ENCODE data around the gene PPP4C.

Gene PPP4C

DNA sequence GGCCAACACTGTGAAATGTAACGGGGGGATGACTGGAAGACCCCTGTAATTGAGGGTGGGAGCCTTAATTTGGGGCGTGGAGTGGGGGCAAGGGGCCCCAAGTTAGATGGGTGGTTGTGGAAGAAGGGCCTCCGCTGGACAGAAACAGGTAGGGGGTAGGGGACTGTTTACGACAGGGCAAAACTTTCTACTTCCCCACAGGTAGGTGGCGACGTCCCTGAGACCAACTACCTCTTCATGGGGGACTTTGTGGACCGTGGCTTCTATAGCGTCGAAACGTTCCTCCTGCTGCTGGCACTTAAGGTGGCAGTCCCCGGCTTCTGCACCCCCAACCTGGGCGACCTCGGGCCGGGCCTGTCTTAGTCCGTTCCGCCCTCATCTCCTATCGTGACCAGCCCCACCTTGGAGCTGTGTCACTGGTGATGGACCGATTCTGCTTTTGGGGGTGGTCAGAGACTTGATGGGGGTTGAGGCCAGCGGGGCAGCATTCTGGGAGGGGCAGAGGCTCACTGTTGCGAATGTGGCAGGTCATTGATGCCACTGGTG, 6.8 kb downstream of the PPP4C start:
- no peak for DNase-seq (ENCODE audit: low read depth in 2 of 2)

DNA sequence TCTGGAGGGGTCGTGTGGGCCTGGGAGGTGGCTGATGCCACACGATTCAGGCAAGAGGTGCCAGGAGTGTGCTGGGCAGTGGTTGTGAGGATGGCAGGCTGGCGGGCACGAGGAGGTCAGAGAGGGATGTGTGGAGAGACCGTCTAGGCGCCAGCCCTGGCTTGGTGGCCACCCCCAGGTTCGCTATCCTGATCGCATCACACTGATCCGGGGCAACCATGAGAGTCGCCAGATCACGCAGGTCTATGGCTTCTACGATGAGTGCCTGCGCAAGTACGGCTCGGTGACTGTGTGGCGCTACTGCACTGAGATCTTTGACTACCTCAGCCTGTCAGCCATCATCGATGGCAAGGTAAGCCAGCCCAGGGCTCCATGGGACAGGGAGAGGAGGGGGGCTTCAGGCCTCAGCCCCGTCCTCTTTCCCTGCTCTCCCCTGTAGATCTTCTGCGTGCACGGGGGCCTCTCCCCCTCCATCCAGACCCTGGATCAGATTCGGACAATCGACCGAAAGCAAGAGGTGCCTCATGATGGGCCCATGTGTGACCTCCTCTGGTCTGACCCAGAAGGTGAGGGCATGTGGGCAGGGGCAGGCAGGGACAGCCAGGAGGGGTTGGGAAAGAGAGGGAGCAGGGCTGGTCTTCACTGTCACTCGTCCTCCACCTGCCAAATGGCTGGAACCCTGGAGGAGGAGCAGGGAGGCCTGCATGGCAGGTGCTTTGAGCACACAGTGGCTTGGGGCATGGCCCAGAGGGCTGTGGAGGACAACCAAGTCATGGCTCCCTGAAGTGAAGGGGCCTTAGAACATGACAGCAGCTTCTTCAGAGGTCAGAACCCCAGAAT, 7.6 kb downstream of the PPP4C start:
- no peak for DNase-seq (ENCODE audit: low read depth in 2 of 2)

DNA sequence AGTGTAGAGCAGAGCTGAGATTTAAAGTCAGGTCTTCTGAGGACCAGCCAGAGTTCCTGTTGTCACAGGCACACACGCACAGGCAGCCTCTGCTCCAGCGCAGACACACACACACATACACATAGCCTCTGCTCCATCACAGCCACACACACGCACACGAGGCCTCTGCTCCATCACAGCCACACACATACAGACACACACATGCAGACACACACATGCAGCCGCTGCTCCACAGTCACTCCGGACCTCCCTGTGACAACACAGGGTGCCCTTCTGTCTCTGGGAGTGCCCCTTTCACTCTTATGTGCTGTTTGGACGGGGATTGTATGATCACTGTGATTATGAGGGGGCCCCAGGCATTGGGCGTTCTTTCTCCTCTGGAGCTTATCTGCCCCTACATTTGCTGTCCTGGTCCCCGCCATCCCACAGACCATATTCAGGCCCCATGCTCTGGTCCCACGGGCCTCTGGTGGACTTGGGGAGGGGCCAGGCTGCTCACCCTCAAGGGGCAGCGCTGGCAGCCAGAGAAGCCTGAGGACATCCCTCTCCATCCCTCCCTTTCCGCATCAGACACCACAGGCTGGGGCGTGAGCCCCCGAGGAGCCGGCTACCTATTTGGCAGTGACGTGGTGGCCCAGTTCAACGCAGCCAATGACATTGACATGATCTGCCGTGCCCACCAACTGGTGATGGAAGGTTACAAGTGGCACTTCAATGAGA, 8.5 kb downstream of the PPP4C start:
- no peak for DNase-seq (ENCODE audit: low read depth in 2 of 2)

DNA sequence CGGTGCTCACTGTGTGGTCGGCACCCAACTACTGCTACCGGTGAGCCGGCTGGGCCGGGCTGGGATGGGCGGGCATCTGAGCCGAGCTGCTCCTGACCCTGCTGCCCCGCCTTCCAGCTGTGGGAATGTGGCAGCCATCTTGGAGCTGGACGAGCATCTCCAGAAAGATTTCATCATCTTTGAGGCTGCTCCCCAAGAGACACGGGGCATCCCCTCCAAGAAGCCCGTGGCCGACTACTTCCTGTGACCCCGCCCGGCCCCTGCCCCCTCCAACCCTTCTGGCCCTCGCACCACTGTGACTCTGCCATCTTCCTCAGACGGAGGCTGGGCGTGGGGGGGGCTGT, 9.0 kb downstream of the PPP4C start:
- no peak for DNase-seq (ENCODE audit: low read depth in 2 of 2)

DNA sequence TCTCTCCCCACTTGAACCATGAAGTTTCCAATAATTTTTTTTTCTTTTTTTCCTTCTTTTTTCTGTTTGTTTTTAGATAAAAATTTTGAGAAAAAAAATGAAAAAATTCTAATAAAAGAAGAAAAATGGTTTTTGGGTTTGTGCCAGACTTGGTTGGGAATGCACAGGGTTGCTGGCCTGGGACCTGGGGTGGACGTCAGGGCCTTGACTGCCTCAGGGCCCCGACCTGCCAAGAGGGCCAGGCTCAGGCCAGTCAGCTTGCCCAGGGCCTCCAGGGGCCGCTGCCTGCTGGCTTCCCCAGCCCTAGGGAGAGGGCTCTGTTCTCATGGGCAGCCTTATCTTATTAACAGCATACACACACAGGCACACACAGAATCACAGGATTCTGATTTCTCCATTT, 9.5 kb downstream of the PPP4C start:
- DNase-seq (ENCODE audit: low read depth in 2 of 2): no peak

DNA sequence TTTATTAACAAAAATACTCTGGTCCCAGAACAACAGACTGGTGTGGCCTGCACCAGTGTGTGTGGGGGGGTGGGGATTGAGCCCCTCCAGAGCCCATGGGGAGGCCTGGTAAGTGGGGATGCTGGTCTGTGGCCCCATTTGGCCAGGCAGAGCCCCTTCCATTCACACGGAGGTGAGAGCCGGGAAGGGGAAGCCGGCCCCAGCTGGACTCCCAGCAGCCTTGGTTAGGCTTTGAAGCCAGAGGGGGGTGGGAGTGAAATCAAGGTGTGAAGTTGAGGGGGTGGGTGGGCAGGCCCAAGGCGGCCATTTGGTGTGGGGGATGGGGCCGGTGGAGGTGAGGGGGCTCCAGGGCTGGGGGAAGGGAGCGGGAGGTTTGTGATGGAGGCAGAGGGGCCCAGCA, 10.0 kb downstream of the PPP4C start:
- DNase-seq (ENCODE audit: low read depth in 2 of 2): no peak

DNA sequence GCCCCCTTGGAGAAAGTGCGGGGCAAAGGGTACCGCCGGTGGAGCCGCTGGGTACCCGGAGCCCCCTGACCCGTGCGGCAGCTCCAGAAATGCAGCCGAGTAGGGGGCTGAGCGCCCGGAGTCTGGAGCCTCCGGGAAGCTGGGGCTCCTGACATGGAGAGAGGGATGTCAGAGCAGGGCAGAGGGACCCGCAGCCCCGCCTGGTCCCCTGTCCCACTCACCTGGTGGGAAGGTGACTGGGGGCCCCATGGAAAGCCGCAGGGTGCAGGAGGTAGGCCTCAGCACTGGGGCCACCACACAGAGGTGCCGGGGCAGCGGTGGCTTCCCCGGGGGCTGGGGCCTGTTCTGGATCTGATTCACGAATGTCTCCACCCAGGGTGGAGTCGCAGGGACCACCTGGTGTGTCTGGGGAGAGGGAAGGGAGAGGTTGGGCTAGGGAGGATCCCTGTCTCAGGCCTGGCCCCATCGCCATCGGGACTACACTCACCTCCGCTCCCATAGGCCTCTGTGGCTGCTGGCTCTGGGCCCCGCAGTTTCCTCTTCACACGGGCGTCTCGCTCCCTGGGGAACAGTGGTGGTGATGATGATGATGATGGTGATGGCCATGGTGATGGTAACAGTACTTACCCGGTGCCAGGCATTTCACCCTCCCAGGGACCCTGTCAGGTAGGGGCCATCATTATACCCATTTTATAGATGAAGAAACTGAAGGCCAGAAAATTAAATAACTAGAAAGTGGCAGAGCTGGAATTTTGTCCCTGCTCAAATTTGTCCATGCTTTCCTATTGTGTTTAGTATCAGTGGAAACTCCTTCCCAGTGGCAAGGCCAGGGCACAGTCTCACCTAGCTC, 10.7 kb downstream of the PPP4C start:
- DNase-seq (ENCODE audit: low read depth in 2 of 2): no peak

DNA sequence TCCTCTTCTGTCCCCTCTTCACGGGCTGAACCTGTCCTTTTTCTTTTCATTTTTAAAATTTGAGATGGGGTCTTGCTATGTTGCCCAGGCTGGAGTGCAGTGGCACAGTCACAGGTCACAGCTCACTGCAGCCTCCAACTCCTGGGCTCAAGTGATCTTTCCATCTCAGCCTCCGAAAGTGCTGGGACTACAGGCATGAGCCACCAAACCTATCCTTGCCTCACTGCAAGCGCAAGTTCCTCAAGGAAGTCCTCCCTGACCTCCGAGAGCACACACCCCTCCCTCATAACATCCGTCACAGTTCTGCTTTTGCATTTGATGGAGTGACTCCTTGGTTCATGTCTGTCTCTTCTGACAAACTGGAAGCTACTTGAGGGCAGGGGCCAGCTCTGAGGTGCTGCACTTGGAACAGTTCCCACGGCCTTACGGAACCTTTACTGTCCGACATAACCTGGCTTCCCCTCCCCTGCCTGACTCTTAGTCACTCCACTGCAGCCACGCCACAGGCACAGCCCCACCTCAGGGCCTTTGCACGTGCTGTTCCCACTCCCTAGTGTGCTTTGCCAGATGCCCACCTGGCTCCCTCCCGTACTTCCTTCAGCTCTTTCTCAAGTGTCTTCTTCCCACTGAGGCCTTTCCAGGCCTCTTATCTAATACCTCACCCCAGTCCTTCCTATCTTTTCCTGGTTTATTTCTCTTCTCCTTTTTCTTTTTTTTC, 11.5 kb downstream of the PPP4C start:
- no peak for DNase-seq (ENCODE audit: low read depth in 2 of 2)

DNA sequence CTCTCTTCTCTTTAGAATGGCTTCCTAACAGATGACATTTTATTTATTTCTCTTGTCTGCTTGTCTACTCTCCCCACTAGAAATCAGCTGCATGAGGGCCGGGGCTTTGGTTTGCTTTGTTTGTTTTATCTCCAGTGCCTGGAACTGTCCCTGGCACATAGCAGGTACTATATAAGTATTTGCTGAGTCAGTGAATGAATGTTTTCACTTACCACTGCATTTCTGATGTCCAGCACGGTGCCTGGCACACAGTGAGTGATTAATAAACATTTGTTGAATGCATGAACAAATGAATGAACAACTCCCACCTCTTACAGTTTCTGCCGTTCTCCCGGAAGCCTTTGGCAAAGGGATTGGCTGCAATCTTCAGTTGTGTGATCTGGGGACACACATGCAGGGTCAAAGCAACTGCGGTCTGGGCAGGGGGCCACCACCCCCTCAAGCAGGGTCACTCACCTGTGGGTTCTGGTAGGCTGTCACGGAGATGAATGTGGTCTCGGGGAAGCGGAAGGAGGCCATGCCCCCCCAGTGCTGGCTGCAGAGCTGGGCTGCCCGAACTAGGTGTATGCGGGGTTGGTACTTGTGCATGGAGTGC, 12.5 kb downstream of the PPP4C start:
- no peak for DNase-seq (ENCODE audit: low read depth in 2 of 2)

DNA sequence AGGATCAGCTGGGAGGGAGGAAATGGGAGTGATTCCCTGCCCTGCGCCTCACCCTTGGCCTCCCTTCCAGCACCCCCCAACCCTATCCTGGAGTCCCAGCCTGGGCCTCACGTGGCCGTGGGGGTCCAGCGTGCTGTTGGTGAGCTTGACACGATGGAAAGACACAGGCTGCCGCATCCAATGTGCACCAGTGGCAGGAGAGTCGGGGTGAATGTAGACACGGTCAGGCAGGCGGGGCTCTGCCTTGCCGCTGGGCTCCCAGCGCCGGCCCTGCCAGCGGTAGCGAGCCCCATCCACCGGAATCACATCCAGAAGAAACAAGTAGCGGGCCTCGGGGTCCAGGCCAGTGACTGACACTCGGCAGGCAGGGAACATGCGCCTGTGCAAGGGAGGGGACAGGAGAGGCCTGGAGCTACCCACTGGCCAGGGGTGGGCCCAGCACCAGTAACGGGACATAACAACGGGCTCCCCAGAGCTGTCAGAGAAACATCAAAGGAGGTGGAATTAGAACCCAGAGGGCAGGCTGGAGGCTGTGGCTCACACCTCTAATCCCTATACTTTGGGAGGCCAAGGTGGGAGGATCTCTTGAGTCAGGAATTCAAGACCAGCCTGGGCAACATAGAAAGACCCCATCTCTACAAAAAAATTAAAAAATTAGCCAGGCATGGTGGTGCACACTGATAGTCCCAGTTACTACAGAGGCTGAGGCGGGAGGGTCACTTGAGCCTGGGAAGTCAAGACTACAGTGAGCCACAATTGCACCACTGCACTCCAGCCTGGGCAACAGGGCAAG, 13.2 kb downstream of the PPP4C start:
- no peak for DNase-seq (ENCODE audit: low read depth in 2 of 2)

DNA sequence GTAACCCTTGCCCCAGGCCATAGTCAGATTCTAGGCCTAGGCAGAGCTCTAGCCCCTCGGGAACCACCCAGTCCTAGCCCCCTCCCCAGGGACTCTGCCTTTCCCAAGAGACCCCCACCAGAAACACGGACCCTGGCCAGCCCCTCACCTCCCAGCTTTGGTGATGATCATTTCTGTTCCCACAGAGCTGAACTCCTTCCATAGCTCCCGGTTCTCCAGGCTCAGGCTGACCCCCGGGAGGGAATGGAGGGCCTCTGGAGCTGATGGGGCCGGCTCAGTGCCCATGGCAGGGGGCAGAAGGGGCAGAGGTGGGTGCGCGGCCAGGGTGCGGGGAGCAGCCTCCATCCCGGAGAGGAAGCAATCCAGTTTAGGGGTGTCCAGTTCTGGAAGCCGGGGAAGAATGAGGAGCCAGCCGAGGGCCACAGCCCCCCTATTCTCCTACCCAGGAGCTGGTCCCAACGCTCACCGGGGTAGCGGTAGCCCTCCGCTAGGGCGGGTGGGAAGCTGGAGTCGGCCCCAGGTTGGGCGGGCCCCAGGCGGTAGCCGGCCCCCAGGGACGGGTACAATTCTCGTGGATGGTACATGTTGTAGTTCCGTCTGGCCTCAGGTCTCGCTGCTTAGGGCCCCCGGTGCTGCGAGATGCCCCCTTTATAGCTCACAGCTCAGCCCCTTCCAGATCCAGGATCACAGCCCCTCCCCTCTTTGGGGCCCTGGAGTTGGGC, 15.0 kb downstream of the PPP4C start:
- no peak for DNase-seq (ENCODE audit: low read depth in 2 of 2)

DNA sequence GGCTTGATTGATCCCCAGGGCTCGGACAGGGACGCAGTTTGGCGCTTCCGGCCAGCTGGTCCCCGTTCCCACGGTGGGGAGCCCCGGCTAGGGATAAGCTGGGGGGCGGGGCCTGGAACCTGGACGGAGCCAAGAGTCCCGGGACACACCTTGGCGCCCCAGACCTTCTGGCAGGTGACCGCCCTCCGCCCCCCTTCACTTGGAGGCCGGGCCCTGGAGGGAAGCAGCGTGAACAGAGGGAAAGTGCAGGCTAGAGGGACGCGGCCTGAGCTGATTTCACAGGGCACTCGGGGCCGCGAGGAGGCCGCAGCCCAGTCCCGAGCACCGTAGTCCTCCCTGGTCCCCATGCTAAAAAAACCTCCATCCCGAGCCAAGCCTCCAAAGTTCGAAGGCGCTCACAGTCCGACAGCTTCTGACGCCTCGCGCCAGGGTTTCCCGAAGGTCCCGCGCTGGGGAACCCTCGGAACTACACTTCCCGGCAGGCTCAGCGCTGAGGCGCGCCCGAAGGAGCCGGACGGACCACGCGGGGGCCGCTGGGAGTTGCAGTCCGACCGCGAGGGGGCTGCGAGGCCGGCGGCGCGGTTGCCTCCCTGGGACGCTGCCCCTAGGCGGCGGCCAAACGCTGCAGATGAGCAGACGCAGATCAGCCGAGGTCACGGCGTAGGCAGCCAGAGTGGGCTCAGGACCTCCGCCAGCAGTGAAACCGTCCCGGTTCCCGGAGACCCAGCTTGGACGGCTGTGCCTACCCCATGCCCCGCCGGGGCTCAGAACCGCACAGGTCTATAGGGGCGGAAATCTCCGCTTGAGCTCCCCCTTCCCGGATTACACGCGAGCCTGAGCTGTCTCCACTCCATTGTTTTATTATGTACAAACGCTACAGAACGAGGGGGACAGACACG, 15.9 kb downstream of the PPP4C start, which contains the start of gene TBX6:
TSS of gene TBX6 (minus strand) at position 451 of the 899 bp plus-strand sequence. CDS start 731 bp downstream, outside the sequence.
- DNase-seq (ENCODE audit: low read depth in 2 of 2): peak; percentile 73 to 74

DNA sequence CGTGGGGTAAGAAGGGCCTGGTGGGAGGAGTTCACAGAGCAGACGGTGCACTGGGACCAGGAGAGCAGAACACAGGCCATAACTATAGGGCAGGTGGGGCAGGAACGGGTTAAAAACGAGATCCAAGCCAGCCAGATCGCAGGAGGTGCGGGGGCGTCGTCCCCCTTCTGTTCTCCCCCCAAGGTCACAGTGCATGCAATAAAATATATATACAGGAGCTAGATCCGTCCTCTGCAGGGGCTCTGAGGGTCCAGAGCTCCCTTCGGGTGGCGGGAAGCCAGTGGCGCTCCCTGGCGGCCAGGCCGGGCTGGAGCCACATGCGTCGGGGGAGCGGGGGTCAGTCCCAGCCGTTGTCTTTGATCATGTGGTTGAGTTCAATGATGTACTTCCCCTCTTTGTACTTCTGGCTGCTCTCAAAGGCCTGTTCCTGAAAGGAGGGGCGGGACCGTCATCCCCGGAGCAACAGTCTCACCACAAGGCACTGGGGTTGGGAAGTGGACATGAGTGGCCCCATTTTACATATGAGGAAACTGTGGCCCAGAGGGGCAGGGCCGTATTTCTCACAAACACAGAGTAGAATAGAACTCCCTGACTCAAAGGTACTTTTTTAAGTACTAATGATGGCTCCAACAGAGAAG, 16.7 kb downstream of the PPP4C start:
- no peak for DNase-seq (ENCODE audit: low read depth in 2 of 2)

DNA sequence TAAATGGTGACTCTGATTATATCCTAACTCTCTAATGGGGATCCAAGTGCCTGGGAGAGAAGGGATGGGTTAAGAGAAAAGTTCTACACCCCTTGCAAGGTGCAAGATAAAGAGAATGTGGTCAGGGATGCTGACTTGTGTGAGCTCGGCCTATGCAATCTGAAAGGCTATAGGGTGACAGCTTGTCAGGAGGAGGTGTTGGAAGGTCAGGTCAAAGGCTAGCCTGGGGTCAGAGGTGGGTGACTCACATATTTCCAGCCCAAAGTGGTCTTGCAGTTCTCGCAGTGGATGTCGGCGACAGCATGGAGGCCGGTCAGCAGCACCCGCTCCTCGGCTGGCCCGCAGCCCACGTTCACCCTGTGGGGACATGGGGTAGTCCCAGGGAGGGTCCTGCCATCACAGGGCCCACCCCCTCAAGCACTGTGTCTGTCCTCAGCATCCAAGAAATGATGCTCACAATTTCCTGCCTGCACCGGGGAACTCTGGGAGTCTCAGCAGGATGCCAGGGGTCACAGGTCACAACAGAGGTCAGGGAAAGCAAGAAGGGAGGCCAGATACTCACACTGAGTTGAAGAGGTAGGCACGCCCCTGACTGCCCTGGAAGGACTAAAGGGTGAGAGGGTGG, 18.9 kb downstream of the PPP4C start:
- DNase-seq (ENCODE audit: low read depth in 2 of 2): no peak

DNA sequence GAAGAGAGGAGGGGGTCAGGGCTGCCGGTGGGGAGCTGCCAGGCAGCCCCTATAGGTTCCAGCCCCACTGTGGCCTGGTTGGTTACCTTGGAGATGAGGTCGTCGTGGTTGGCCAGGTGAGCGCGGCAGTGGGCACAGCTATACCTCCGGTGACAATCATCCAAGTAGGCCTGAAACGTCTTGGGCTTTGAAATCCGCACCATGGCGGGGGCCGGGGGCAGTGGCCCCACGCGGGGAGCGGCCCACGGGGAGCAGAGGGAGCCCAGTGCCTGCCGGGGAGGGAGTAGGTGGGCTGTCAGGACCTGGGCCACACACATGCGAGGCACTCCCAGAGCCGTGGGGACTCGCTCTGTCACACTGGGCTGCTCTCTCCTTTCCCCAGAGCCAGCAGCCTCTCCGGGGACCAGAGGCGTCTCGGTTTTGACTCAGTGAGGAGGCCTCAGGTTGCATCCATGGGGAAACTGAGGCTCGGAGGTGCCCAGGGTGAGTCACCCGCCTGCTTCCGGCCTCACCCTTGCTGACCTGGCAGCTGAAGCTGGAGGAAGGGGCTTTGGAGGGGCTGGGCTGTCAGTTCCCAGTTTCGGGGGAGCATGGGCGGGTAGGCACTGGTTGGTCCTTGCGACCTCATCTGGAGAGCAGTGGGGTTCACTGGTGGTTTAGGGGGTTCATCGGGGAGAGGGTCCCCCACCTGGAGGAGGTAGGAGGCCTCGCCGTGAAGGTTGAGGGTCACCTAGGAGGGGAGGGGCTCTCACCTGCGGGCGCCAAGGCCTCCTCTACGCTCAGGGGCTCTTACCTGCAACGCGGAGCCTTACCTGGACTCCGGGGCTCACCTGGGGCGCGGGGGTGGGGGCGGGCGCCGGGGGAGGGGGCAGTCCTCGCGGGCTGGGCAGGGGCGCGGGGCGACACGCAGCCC, 19.6 kb downstream of the PPP4C start:
- no peak for DNase-seq (ENCODE audit: low read depth in 2 of 2)

DNA sequence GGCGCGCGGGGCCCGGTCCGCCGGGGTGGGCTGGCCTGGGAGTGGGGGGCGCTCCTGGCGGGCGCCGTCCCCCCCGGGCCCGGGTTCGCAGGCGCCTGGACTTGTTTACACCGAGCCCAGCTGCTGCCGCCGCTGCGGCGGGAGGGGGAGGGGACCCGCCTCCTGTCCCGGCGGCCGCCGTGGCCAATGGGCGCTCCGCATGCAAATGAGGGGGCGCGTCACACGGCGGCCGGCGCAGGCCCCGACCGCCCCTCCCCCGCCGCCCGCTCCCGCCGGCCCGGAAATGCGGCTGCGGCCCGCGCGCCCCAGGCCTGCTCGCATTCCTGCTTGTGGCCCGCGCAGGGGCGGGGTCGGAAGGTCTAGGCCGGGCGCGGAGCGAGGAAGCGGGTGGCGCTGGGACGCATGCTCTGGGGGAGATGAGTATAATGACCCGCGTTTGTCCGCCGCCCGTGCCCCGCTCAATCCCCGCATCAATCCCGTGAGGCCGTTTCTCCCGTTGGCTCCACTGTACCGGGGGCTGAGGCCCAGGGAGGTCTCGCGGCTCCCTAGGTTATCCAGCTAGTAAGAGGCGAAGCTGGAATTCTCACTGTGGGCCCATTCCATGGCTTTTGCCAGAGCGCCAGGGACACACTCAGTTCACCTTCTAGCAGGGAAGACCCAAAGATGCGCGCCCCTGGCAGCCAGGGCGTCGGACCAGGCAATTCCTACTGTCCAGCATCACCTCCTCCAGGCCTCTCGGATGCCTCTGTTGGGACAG, 20.5 kb downstream of the PPP4C start, which contains the start of gene YPEL3:
TSS of gene YPEL3 (minus strand) at position 109 of the 757 bp plus-strand sequence. CDS start 731 bp downstream, outside the sequence.
- DNase-seq (ENCODE audit: low read depth in 2 of 2): peak; percentile 66 to 71

All from fibroblast of skin of left quadriceps (primary cell).